Activated CD8-positive, alpha-beta memory T cell treated with anti-CD3 and anti-CD28 coated beads for 24 hours (primary cell): ENCODE results near the gene ANKRD44.

ENCODE experiments used
- DNase-seq: peaks from one replicate; pipeline ENCODE4 v3.0.0-alpha.2; 2020

The ANKRD44 gene

DNA sequence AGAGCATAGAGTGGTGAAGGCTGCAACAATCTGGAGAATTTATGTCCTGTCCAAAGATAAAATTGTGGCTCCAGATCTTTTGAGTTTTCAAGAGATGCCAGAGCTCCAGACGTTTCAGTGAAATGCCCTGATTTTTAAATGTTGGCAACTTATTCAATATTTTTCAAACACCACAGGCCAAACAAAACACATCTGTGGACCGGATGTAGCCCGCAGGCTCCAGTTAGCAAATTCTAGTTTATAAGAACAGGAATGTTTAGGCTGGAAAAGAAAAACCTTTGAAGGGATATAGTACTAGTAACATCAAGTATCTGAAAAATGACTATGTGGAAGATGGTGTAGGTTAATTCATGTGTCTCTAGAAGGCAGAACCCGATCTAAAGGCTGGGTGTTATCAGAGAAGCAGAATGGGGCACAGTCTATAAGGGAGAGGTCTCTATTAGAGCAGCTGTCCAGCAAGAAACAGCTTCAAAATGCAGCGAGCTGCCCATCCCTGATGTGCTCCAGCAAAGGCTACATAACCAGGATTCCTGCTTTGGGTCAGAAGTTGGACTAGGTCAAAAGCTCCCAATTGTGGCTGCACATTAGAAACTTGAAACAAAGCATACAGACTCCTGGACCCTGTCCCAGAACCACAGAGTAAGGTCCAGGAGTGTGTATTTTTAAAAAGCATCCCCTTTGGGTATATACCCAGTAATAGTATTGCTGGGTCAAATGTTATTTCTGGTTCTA is 105.9 kb downstream of the ANKRD44 start:
- DNase-seq: no peak

DNA sequence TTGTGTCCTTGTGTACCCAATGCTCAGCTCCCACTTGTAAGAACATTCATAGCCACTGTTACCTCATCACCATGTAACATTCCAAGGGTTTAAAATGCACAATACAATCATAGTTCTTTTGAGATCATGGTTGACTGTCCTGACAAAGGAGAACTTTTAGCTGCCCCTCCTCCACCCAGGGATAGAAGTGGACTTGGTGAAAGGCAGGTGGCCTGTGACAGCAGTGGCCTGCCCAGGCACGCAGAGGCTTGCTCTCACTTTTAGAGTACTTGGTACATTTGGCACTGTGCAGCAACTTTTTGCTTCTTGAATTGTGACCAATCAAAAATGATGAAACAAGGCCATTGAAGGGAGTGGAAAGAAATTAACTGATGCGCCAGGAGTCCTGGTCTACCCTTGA is 108.7 kb downstream of the ANKRD44 start:
- DNase-seq: no peak

DNA sequence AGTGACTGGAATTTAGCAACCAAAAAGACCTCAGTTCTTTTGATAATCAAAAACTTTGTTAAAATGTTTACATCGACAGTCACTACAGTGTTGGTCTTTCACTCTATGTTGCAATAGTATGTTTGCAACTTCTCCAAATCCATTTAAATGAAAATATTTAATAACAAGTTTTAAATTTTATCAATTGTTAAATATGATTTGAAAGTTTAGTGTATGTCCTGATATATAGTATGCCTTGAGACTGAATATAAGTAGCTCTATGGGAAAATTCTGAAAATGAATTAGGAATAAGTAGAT is 109.9 kb downstream of the ANKRD44 start:
- DNase-seq: no peak

DNA sequence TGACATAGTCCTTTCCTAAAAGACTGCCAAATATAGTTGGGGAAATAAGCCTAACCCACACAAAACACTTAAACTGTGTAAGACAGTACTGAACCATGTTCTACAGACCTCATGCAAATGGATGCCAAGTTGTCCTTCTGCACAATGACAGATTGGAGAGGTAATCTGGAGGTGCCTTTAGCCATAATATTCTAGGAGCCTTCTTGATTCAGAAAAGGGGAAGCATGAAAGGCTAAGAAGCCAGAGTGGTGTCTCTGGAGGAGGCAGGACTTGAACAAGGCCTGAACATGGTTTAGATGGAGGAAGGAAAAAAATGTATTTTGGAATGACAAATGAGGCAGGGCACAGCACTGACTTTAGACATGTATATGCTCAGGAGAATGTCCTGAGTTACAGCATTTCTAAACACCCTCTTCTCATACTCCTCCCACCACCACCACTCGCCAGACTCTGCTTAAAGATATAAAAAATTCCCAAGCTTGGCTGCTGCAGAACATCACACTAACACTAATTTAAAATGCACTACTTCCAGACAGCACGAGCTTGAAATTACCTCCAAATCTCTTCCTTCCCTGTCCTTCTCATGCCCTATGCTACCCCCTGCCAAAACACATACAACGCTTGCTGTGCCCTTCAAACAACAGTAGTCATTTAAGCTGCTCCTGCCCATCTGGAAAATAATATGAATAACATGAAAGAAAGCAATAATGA is 110.4 kb downstream of the ANKRD44 start:
- DNase-seq: no peak

GRCh38 chr2:197198890-197199289 is 111.7 kb downstream of the ANKRD44 start:
- peak; percentile 87 for DNase-seq

- DNase-seq: no peak
These were observed 112.7 kb downstream of the ANKRD44 start for GRCh38 chr2:197197895-197198311.

DNA sequence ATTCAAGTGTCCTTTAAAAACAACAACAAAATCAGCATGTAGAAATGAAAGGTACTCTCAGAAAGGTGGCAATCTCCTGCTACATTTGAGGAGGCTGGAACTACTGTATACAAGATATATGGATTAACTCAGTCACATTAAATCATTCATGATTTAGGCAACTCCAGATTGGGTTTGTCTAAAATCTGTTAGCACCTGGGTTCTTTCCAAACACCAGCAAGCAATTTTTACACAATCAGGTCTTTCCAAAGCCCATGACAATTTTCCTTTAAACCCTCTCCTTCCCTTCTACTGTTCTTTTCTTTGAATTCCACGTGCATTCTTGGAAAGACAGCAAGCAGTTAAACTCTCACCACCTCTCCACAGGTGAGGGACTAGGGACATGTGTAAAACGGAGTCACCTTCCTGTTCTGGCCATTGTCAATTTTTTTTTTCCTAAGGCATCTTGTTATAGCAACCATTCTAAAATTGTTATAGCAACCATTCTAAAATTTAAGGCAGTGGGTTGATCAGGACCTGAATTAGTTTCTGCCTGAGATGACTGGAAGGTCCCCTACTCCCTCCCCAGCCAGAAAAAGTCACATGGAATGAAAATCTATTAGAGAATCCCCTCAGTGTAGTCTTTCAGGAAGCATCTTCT is 113.9 kb downstream of the ANKRD44 start:
- no peak for DNase-seq

GRCh38 chr2:197195518-197195917 is 115.1 kb downstream of the ANKRD44 start:
- DNase-seq: no peak

- DNase-seq: no peak
These were observed 118.6 kb downstream of the ANKRD44 start for GRCh38 chr2:197191940-197192322.

DNA sequence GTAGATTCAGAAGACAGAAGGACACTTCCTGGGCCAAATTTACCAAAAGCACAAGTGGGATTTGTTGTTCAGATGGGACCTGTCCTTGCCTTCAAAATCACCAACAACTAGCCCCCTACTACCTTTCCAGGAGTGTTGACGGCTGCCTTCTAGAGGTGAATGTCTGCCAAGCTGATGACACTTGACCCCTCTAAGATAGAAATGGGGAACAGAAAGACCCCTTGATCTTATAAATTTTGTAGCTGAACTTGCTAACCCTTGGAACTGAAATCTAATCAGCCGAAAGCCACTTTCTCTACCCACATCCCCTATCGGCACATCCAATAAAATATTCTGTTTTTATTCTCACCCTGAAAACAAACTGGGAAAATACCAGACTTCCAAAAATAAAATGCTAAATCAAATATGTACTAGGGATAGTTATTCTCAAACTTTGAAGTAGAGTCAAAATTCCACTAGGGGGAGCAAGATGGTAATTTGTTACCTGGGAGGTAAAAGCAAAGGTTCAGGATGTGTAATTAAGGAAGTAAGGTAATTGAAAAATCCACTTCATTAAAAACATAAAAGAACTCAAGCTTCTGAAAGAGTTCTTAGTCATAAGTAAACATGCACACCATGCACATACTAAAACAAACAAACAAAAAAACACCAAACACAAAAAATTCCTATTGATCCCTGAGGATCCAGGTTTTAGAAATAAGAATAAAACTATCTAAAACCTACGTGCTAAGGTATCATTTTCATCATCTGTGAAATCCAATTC is 119.2 kb downstream of the ANKRD44 start:
- DNase-seq: no peak

GRCh38 chr2:197190100-197190432 is 120.5 kb downstream of the ANKRD44 start:
- DNase-seq: no peak

DNA sequence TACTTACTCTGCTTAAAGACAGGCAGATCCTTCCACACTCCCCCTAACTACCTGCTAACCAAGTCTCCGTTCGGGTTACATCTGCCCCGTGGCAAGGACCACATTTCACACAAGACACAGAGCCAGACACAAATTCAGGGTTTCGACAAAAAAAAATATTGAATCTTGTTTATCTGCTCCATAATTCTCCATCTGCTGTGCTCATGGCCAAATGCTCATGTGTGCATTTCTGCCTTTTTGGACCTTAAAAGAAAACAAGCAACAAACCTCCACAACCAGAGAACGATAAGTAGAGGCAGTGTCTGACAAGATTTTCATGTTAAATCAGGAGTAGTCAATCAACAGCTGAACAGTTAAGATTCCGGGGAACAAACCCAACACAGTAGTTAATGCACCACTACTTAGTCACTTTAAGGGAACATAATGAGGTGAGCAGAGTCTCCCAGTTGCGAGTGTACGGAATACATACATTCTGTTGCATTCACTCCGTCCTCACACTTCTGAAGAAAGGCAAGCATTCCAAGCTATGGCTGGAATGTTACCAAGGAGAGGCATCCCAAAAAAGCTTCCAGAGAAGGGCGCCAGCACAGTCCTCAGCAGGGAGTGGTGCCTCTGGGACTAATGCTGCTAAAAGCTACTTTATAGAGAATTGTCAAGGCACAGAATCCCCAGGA is 121.0 kb downstream of the ANKRD44 start:
- no peak for DNase-seq

DNA sequence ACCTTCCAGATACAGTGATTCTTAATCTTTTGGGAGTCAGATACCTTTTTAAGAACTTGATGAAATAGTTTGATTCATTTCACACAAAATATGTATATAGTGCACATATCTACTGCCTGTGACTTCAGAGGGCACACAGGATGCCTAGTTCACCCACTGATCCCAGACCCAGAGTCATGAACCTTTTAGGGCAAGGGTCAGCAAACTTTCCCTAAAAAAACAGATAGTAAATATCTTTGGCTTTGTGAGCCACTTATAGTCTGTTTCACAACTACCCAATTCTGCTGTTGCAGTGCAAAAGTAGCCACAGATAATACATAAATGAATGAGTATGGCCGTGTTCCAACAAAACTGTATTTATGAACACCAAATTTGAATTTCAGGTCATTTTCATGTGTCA is 124.9 kb downstream of the ANKRD44 start:
- DNase-seq: no peak

- DNase-seq: no peak
These were observed 125.5 kb downstream of the ANKRD44 start for GRCh38 chr2:197184959-197185586.

DNA sequence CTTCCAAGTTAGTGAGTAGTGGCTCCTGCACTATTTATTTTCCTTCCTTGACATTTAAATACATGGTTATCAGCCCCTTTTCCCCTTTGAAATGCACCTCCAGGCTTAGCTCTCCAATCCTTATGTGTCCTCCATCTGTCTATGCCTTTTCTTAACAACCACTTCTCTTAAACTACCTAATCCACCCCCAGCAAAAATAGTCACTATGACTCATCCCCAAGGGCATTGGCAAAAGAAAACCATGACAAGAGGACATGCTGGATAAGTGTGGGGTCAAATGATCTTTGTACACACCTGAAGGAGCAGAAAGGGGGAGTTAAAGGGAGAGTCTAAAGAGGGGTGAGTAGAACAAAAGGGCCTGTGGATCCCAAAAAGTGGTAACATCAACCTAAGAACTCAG is 127.2 kb downstream of the ANKRD44 start:
- DNase-seq: no peak

- DNase-seq: no peak
These were observed 127.9 kb downstream of the ANKRD44 start for GRCh38 chr2:197182668-197183067.

DNA sequence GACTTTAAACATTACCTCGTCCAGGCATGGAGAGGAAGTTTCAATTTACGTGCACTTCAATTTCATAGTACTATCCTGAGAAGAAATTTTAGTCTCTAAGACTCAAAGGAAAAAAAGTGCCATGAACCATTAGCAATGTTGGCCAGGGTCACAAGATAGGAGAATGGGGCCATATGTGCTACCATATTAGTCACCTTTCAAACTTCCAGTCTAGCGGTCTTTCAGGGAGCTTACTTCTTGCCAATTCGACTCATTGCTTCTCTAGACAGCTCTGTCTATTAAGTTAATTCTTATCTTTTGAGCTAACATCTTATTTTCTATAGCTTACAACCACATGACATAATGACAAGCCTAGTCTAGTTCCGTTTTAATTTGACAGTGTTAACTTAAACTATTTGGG is 129.1 kb downstream of the ANKRD44 start:
- no peak for DNase-seq

DNA sequence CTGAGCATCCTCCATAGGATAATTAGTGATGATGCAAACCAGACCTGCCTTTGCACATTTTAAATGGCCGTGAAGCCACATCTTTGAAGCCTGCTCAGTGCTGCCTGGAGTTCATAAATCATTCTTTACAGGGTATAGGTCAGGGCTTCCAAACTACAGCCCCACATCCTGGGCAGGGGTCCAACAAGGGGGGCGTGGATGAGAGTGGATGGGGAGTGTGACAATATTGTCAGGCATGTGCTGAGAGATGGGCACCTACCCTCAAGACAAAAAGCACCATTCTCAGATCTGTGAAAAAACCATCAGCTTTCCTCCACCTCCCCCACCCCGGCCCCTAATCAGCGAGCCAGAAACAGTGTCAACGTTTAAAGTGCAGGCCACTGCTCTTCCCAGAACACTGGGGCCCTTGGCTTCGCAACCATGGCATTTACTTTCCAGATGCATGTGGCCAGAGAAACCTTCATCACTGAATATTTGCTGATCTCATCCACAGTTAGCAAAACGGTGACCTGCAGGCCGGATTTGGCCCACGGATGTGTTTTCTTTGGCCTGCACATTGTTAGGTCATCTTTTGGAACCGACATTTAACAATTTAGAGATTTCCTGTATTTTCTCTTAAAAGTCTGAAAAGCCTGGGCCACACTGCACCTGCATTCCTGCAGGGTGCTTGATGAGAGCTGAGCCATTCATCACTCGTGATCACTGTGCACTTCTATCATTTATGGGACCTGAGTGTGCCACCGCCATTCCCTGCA is 130.7 kb downstream of the ANKRD44 start:
- DNase-seq: no peak

DNA sequence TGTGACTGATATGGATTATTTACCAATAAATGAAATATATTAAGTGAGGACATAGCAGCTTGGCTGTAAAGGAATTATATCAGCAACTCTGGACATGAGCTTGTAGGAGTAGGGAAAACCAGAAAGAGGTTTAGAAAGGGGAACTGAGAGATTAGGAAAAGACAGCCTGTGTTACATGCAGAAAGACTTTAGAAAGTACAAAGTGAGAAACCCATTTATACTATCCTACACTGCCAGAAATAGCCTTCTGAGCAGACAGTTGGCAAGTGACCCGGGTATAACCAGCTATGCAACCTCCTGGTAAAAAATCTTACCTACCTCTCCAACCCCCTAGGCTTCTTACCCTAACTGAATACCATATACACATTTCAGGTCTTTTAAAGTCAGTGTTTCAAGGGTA is 134.1 kb downstream of the ANKRD44 start:
- no peak for DNase-seq

DNA sequence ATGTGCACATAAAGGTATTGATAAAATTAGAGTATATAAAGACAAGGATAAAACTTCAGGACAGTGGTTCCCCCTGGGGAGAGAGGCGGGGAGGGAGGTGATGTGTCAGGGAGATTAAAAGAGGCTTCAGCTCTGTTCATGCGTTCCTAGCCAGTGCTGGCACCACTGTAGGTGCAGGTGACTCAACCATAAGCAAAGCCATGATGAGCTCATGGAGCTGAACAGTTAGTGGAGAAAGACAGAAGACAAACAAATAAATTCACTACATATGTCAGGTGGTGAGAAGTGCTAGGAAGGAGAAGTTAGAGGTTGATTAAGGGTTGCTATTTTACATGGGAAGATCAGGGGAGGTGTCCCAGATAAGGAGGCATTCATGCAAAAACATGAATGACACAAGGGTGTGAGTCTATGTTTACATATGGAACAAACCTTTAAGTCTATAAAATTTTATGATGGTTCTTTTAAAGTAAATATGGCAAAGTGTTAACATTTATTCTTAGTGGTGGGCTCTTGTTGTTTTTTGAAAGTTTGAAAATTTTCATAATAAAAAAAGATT is 136.0 kb downstream of the ANKRD44 start:
- DNase-seq: no peak

- no peak for DNase-seq
These were observed 139.0 kb downstream of the ANKRD44 start for GRCh38 chr2:197171582-197171981.

DNA sequence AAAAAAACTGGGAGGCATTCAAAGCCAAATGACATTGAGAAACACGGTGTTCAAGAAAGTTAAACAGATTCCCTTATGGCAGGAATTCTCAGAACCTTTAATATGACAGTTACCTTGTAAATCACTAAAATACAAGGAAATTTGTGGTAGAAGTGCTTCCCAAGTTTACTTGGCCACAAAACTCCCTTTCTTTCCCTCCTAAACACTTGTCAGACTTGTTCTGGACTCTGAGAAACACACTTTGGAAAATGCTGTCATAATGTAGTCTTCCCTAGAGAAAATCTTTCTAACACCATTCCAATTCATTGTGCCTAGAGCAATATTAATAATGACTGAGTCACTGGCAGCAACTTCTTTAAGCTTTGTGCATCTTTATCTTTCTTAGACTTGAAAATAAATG is 140.4 kb downstream of the ANKRD44 start:
- DNase-seq: no peak
